NCI-H2196 (cell line): ENCODE results near the gene PPME1.
"Not testable (repeated sequence)": the region's sequence is repeated elsewhere in the genome, so short reads cannot be mapped to it uniquely, and the experiment has no call there.

Source experiments
- DNase-seq: peaks from one replicate; lab custom pipeline; 2025; ENCODE audit not compliant: unreplicated experiment; lab: John Stamatoyannopoulos, UW

The PPME1 gene, protein sequence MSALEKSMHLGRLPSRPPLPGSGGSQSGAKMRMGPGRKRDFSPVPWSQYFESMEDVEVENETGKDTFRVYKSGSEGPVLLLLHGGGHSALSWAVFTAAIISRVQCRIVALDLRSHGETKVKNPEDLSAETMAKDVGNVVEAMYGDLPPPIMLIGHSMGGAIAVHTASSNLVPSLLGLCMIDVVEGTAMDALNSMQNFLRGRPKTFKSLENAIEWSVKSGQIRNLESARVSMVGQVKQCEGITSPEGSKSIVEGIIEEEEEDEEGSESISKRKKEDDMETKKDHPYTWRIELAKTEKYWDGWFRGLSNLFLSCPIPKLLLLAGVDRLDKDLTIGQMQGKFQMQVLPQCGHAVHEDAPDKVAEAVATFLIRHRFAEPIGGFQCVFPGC

DNA sequence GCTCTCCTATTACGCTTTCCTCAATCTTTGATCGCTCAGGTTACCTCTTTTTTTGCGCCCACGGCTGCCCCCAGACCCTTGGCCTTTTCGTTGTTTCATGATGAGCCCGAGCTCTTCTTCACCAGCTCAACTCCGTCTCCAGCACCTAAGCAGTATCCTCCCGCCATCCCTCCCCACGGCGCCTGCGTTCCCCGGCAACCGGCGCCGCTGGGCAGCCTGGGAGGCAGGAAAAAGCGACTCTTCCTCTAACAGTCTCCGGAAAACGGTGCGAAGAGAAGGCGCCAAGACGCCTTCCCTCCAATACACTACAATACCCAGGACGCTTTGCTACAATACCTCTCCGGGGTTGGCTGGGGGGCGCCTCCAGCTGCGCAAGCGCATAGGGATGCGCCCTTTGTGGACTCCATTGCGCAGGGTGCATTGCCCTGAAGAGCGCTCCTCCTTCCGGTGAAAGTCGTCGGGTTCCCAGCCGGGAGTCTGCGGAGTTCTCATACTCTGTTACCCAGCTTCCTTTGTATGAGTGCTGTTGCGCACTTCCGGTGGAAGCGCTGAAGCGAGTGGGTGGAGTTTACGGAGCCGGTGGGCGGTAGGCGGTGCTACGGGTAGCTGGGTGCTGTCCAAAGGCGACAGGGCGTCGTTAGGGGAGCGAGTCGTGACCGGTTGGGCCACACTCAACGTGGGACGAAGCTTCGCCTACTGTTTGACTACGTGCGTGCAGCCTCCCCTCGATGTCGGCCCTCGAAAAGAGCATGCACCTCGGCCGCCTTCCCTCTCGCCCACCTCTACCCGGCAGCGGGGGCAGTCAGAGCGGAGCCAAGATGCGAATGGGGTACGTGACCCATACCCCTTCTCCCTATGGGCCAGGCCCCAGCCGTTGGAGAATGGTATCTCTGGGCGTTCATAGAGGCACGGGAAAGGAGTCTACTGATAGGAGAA lies at the start of gene PPME1, which contains the start of gene C2CD3:
Gene PPME1, plus strand, starts transcription at position 596 of the 936 bp plus-strand sequence. Its CDS starts 133 bp downstream, at position 729.
Gene C2CD3, minus strand, starts transcription at position 309 of the 936 bp plus-strand sequence. Its CDS starts 210 bp downstream, at position 99.
- peak; percentile 99 for DNase-seq

DNA sequence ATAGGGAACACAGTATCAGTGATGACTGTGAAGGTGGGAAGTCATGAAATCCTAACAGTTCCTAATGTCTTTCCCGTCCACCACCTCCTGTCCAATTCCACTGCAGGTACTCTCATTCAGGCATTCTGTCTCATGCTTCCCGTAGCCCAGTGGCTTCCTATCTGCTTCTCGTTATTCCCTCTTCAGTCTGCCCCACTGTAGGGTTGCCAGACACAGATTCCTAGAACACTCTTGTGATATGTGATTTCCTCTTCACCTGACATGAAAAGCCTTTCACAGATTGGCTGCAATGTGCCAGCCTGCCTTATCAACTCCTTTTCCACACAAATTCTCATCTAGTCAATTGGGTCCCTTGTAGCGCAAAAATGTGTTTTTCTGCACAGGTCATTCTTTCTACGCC lies 49.3 kb upstream of the PPME1 start:
- DNase-seq, result no peak

DNA sequence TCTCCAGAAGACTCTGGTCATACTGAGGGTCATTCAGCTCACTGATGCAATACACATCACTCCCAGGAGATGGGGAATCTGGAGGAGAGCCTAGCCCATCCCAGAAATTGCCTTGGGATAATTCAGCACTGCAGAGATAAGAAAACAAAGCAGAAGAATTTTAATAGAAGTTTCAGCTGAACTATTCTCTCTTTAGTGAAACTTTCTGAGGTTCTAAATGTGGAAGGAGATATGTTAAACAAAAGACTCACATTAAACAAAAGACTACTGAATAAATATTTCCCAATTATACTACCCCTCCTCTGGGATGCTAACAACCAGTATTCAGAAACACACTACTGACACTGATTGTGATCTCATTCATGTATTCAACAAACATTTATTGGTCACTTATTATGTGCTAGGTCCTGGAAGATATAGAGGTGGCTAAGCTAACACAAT lies 48.1 kb upstream of the PPME1 start:
- no peak for DNase-seq

DNA sequence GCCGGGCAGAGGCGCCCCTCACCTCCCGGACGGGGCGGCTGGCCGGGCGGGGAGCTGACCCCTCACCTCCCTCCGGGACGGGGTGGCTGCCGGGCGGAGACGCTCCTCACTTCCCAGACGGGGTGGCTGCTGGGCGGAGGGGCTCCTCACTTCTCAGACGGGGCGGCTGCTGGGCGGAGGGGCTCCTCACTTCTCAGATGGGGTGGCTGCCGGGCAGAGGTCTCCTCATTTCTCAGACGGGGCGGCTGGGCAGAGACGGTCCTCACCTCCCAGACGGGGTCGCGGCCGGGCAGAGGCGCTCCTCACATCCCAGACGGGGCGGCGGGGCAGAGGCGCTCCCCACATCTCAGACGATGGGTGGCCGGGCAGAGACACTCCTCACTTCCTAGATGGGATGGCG lies 42.0 kb upstream of the PPME1 start:
- not testable (repeated sequence) for DNase-seq

DNA sequence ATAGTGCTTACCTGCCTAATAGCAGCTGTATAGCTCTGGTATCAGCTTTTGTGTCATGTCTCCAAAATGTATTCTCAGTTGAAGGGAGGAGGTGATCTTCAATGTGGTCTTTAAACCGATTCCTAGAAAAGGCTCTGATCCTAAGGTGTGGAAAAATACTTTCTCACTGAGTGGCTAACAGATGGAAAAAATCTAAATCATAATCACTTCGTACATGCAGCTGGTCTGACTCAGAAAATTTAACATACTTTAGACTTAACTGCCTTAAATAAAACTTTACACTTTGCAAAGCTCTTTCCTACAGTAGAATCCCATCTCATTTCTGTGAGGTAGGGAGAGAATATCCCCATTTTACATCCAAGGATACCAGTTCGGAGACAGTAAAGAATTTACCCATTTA lies 38.3 kb upstream of the PPME1 start:
- no peak for DNase-seq

DNA sequence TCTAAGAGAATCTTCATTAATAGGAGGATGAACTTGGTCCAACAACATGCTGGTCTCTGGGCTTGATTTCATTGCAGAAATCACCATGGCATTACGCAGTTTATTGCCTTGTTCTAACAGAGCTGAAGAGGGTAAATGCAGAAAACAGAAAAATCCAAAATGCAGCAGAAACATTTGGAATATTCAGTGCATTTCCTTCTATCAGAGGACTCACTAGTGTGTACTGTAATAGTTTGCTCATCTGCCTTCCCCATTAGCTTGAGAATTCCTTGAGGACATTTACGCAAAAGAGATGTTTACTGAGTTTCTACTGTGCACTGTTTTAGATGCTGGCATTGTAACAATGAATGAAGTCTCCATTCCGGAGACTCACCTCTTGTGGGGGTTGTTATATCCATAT lies 37.7 kb upstream of the PPME1 start:
- DNase-seq, result no peak

DNA sequence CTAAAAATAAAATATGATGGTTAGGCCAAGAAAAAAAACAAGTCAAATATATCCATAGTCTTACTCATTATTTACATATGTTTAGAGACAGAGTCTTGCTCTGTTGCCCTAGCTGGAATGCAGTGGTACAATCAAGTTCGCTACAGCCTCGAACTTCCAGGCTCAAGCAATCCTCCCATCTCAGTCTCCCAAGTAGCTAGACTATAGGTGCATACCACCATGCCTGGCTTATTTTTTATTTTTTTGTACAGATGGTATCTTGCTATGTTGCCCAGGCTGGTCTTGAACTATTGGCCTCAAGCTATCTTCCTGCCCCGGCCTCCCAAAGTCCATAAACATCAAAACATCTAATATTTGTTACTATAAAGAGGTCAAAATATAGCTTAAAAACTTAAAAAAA lies 36.4 kb upstream of the PPME1 start:
- no peak for DNase-seq

DNA sequence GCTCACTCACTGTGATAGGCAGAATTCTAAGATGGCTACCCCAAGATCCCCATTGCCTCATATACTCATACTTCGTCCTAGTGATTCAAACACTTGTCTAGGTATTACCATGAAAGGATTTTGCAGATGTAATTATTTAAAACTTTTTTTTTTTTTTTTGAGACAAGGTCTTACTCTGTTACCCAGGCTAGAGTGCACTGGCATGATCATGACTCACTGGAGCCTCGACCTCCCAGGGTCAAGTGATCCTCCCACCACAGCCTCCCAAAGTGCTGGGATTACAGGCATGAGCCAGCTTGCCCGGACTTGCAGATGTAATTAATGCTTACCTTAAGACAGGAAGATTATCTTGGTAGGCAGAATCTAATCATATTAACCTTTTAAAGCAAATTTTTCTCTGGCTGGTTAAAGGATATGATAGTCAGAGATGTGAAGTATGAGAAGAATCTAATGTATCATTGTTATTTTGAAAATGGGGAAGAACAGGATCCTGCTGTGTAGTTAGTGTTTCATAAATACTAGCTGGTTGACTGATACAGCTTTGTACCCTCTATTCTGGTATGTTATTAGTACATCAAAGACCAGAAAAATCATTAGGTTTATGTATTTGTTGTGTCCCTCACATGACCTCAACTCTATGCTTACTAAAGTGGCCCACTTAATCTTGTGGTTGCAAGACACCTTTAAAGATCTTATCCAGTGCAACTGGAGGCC lies 35.8 kb upstream of the PPME1 start:
- peak; percentile 35 for DNase-seq

DNA sequence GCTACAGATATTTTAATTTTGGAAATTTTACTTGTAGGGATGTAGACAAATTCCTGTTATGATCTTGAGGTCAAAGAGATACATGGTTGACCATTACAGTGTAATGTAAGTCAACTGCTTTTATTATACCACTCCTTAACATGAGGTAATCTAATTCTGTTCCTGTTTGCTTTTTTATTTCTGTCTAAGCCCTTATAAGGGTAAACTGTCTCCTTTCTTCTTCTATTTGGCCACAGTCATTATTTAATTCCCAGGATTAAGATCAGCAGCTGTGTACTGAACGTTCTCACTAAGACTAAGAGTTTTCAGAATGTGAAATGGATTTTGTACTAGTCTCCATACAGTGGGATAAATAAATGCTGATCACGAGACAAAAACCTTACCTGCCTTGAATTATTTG lies 33.1 kb upstream of the PPME1 start:
- DNase-seq, result peak; percentile 47

DNA sequence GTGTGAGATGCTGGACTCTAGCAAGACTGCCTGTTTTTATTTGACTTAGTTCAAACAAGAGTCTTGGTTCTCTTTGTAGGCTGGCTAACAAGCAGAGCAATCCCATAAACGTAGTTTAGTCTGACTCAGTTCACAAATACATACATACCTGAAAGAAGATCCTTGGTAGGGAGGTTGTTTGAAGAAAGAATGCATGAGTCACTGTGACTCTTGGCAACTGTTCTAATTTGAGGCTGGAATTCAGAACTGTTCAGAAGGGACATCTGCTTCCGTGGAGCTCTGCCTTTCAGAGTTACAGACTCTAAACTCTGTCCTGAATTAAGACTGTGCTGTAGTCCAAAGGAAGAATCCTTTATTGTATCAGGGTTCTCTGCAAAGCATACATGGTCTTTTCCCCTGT lies 32.5 kb upstream of the PPME1 start:
- peak; percentile 82 for DNase-seq

DNA sequence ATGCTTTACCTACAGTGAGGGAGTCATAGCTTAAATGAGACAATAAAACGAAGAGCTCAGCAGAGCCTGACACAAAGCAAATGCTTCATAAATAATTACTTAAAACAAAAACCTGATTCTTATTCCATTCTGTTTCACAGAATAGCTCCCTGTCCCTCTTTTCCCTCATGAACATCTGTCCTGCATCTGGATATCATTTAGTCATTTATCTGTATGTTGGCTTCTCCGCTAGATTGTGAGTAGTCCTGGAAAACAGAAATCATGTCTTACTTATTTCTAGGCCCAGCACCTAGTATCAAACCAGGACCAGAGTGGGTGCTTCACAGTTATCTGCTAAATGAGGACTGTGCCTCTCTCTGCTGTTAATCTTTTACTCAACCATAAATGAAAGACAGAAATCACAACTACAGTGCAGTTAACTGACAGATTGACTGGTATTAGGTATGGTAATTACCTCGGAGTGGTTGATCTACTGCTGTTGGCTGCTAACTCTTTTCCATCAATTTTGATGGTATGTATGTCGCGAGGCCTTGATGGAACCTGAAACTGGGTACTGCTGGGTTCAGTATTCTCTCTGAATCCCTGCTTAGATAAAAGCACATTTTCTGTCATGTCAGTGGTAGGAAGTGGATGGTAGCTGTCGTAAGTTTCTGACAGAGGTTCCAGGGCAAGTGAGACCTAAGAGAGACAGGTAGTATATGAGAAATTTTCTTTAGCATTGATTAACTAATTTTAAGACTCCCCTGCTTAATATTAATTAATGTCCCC lies 31.8 kb upstream of the PPME1 start:
- no peak for DNase-seq

DNA sequence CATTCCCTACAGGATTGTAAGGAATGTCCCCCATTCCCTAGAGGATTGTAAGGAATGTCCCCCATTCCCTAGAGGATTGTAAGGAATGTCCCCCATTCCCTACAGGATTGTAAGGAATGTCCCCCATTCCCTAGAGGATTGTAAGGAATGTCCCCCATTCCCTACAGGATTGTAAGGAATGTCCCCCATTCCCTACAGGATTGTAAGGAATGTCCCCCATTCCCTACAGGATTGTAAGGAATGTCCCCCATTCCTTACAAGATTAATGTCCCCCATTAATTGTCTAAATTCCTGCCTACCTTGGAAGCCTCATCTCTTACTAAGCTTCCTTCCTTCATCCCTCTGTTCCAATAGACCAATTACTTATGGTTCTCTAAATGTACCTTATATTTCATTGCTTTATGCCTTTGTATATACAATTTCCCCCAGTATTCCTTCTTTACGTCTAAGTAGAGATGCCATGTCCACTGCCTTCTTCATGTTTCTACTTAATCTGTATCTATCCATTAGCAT lies 31.1 kb upstream of the PPME1 start:
- not testable (repeated sequence) for DNase-seq

DNA sequence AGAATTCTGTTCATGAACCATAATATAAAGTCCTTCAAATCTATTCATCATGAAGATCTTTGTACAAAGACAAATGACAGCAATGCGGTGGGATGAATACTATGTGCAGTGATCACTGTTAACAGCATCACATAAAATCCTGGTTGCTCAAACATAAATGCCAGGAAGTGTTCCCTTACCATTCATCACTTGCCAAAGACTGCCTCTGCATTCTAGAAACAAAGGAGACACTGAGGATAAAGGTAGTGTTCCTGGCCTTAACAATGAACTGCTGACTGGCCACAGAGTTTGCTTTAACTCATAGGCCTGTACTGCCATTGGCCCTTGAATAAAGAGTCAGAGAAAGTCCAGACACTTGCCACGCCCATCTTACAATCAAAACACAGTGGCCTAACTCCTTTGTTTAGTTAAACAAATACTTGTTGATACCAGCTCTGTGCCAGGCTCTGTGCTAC lies 29.8 kb upstream of the PPME1 start:
- DNase-seq, result peak; percentile 52

DNA sequence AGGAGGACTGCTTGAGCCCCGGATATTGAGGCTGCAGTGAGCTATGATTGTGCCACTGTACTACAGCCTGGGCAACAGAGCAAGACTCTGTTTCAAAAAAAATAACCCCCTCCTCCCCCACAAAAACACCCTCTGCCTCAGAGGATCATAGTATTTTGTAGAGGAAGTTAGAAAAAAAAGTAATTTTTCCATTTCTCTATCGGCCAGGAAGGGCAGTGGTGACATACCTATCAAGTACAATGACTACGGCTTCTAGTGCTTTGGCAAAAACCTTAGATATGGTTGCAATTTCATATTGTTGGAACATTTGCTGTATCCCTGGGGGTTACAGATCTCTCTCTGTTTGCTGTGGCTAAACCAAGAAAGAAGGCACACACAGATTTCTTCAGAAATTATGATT lies 29.2 kb upstream of the PPME1 start:
- DNase-seq, result no peak

DNA sequence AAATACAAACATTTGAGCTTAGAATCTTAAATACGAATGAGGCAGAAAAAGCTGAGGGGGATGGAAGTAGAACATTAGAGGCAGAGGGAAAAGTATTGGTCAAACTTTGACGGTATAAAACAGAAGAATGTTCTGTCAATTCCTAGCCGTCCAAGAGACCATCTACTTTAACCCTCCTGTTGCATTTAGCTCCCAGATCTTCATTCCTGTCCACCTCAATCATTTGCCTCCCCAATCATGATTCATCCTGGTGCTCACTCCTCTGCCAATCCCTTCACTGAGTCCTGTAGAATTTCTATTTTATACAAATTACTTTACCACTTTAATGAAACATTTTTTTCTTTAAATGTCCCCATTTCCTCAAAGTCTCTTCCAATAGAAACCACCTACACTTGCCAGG lies 28.5 kb upstream of the PPME1 start:
- DNase-seq, result no peak

DNA sequence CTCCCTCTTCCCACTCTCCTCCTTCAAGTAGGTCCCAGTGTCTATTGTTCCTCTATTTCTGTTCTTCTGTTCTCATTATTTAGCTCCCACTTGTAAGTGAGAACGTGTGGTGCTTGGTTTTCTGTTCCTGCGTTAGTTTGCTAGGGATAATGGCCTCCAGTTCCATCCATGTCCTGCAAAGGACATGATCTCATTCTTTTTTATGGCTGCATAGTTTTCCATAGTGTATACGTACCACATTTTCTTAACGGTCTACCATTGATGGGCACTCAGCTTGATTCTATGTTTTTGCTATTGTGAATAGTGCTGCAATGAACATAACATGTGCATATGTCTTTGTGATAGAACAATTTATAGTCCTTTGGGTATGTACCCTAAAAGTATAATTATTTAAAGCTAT lies 26.5 kb upstream of the PPME1 start:
- DNase-seq, result no peak

DNA sequence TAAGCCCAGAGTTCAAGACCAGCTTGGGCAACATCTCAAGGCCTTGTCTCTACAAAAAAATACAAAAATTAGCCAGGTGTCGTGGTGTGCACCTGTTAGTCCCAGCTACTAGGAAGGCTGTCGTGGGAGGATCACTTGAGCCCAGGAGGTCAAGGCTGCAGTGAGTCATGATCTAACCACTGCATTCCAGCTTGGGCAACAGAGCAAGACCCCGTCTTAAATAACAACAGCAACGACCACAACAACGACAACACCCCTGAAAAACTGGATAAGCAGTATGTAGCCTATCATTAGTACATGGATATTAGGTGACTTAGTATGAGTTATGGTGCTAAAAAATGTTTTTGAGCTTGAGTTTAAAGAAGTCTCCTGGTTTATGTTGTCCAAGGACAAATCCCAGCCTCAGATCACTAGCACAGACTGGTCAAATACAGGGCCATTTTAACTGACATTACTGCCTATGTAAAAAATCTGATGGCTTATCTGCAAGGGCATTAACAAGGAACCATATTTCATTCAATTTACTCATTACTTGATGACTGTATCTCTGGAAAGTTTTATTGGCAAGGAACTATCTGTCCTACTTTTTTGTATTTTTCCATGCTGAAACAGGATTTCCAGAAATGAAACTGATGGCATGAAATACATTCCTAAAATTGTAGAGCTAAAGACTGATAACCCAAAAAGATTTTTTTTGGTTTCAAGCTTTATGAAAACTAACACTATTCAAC lies 23.7 kb upstream of the PPME1 start:
- no peak for DNase-seq

DNA sequence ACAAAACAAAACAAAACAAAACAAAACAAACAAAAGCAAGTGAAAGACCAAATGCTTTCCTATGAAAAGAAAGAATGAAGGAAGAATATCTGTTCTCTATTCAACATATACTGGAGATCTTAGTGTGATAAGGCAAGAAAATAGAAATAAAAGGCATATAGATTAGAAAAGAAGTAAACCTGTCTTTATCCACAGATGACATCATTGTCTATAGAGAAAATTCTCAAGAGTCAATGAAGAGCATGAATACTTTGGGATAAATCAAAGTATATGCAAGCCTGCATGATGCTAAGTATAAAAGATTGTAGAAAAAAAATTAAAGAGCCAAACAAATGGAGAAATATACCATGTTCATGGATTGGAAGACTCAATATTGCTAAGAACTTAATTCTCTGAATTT lies 17.9 kb upstream of the PPME1 start:
- no peak for DNase-seq

DNA sequence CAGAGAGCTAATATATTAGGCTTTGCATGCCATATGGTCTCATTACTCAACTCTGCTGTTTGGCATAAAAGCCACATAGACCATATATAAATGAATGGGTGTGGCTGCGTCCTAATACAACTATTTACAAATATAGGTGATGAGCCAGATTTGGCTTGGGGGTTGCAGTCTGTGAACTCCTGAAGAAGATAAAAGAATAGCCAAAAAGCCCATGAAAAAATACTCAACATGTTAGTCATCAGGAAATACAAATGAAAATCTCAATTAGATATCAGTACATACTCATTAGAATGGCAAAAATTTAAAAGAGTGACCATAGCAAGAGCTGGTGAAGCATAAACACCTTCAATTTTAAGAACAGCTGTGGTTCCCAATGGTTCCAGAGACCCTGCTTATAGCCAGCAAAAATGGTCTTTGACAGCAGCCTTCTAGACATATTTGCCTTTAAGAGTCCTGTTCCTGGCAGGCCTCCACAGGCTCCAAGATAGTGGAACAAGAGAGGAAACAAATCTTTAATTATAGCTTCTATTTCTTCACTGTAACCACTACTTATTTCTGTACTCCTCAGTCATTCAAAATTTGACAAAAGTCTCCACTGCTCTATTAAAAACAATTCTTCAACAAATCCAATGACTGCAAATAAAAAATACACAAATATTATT lies 16.3 kb upstream of the PPME1 start:
- DNase-seq, result no peak
